Measurements from ENCODE around the gene PKMYT1.

PKMYT1 gene

GRCh38 chr16:2970563-2970962 is 9.7 kb downstream of the PKMYT1 start:
- TF ChIP-seq LEF1 (IDR thresholded peaks at IDR 0.05; ENCODE audit: borderline replicate concordance) (no peak), FOXA1 (IDR thresholded peaks at IDR 0.05) (no peak)
- no peak for DNase-seq (ENCODE audit: extremely low spot score)
- CTCF ChIA-PET, result no interaction called here
- POLR2A ChIA-PET, result interaction anchor here (1.0 to 2.0 kb wide), 6 partner anchors 9 to 88 kb away, joined by 3 to 40 read pairs (median 4); partner anchors contain the start of genes FLYWCH2, PKMYT1 and TNFRSF12A

DNA sequence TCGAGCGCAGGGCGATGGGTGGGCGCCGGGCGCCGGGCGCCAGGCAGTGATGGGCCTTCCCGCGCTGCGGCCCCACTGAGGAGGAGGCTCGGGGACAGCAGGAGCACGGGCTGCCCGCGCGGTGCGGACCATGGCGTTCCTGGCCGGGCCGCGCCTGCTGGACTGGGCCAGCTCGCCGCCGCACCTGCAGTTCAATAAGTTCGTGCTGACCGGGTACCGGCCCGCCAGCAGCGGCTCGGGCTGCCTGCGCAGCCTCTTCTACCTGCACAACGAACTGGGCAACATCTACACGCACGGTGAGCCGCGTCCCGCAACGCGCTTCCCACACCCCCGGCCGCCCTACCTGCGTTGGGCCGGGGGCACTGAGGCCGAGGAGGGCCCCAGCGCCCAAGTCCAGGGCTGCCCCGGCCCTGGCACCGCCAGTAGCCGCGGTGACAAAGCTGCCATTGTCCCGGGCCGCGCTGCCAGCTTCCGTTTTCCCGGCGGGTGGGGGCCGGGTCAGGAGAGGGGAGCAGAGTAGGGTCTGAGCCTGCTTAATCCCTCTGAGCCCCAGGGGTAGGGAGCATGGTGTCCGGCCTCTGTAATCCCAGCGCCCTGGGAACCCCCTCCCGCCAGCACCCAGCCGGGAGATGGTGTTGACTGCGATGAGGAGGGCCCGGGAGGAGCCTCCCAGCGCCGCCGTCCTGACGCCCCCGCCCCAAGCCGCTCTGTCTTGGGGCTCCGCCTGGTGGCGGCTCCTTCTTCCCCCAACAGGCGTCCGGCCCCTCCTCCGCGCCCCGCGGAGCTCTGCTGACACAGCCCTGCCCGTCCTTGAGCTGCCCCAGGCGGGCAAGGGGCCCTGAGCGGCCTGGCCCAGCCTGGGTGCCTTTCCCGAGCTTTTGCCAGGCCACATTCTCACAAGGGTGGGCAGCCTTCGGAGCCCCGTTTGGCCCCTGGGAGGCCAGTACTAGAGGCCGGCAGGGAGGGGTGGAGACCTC is 10.4 kb downstream of the PKMYT1 start:
- POLR2A ChIA-PET, result interaction anchor here (1.0 to 2.0 kb wide), 6 partner anchors 9 to 87 kb away, joined by 3 to 40 read pairs (median 4); partner anchors contain the start of genes FLYWCH2, PKMYT1 and TNFRSF12A
- CTCF ChIA-PET, result no interaction called here

GRCh38 chr16:2968738-2969544 is 11.3 kb downstream of the PKMYT1 start, which contains the start of gene PAQR4:
Gene PAQR4 (plus strand): TSS chr16:2969348. CDS start chr16:2969675, 327 bp downstream.
- ChIA-PET CTCF (no interaction called here), POLR2A (interaction anchor here (1.3 to 2.0 kb wide), 3 partner anchors 12 to 51 kb away, joined by 6 to 40 read pairs (median 8); partner anchors contain the start of genes PKMYT1 and TNFRSF12A)

More for the DNA sequence above, 10.4 kb downstream of the PKMYT1 start:
- peak; percentile 62 for DNase-seq (ENCODE audit: extremely low spot score)
- TF ChIP-seq HDGF (IDR thresholded peaks at IDR 0.05; ENCODE audit: borderline replicate concordance) (0 out of 2 replicates have a peak, but pooled peaks have one; percentile 23), NFRKB (IDR thresholded peaks at IDR 0.05) (no peak)

DNA sequence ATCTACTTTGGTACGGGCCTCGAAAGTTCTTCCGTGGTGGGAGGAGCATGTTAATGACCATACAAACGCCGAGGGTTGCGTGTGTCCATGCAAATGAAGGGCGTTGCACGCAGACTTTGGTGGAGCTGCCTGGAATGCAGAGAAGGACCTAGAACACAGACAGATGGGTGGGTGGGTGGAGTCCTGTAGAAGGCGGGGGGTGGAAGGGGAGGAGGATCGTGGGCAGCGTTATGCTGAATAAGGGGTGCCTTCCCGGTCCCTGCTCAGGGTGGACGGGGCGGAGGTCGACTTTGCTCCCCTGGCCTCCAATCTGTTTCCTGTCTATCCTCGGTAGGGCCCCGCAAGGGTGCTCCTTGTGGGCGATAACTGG is 11.9 kb downstream of the PKMYT1 start:
- ChIA-PET CTCF (no interaction called here), POLR2A (interaction anchor here (1.6 kb wide), 1 partner anchor 12 kb away, joined by 12 read pairs; the partner anchor contains the start of gene PKMYT1)
- TF ChIP-seq LEF1 (IDR thresholded peaks at IDR 0.05; ENCODE audit: borderline replicate concordance), result no peak
- TF ChIP-seq FOXA1 (IDR thresholded peaks at IDR 0.05), result no peak
- no peak for TF ChIP-seq SP1 (IDR thresholded peaks at IDR 0.05)
- no peak for TF ChIP-seq ZNF384 (IDR thresholded peaks at IDR 0.05)
- TF ChIP-seq PKNOX1 (IDR thresholded peaks at IDR 0.05), result no peak
- no peak for TF ChIP-seq L3MBTL2 (conservative IDR thresholded peaks at IDR 0.05)
- no peak for TF ChIP-seq FOXK2 (IDR thresholded peaks at IDR 0.05)
- no peak for TF ChIP-seq ARNT (IDR thresholded peaks at IDR 0.05)
- TF ChIP-seq ELF4 (IDR thresholded peaks at IDR 0.05), result no peak
- no peak for TF ChIP-seq BHLHE40 (IDR thresholded peaks at IDR 0.05; ENCODE audit: borderline replicate concordance)
- no peak for TF ChIP-seq FOXM1 (IDR thresholded peaks at IDR 0.05; ENCODE audit: borderline replicate concordance)
- no peak for TF ChIP-seq HDGF (IDR thresholded peaks at IDR 0.05; ENCODE audit: borderline replicate concordance)
- no peak for TF ChIP-seq TARDBP (IDR thresholded peaks at IDR 0.05)
- no peak for TF ChIP-seq NFRKB (IDR thresholded peaks at IDR 0.05)
- TF ChIP-seq SUZ12 (IDR thresholded peaks at IDR 0.05), result no peak
- TF ChIP-seq CTBP1 (IDR thresholded peaks at IDR 0.05; ENCODE audit: borderline replicate concordance), result no peak
- no peak for DNase-seq (ENCODE audit: extremely low spot score)

More at GRCh38 chr16:2968738-2969544, 11.3 kb downstream of the PKMYT1 start, which contains the start of gene PAQR4:
- TF ChIP-seq SP1 (IDR thresholded peaks at IDR 0.05), result no peak
- no peak for TF ChIP-seq CTBP1 (IDR thresholded peaks at IDR 0.05; ENCODE audit: borderline replicate concordance)
- no peak for TF ChIP-seq FOXK2 (IDR thresholded peaks at IDR 0.05)
- TF ChIP-seq PKNOX1 (IDR thresholded peaks at IDR 0.05), result no peak
- TF ChIP-seq BHLHE40 (IDR thresholded peaks at IDR 0.05; ENCODE audit: borderline replicate concordance), result no peak
- no peak for TF ChIP-seq FOXA1 (IDR thresholded peaks at IDR 0.05)
- no peak for TF ChIP-seq ZNF384 (IDR thresholded peaks at IDR 0.05)
- no peak for TF ChIP-seq SUZ12 (IDR thresholded peaks at IDR 0.05)
- TF ChIP-seq NFRKB (IDR thresholded peaks at IDR 0.05), result no peak
- TF ChIP-seq HDGF (IDR thresholded peaks at IDR 0.05; ENCODE audit: borderline replicate concordance), result peak; percentile 89
- TF ChIP-seq FOXM1 (IDR thresholded peaks at IDR 0.05; ENCODE audit: borderline replicate concordance), result 0 out of 2 replicates have a peak, but pooled peaks have one; percentile 22
- 0 out of 2 replicates have a peak, but pooled peaks have one; percentile 36 for TF ChIP-seq ARNT (IDR thresholded peaks at IDR 0.05)
- no peak for TF ChIP-seq ELF4 (IDR thresholded peaks at IDR 0.05)
- TF ChIP-seq L3MBTL2 (conservative IDR thresholded peaks at IDR 0.05), result no peak
- TF ChIP-seq TARDBP (IDR thresholded peaks at IDR 0.05), result no peak
- TF ChIP-seq LEF1 (IDR thresholded peaks at IDR 0.05; ENCODE audit: borderline replicate concordance), result no peak
- DNase-seq (ENCODE audit: extremely low spot score), result peak; percentile 92

- POLR2A ChIA-PET, result interaction anchor here (1.6 kb wide), 1 partner anchor 13 kb away, joined by 12 read pairs; the partner anchor contains the start of gene PKMYT1
Observed at GRCh38 chr16:2967721-2968161, 12.5 kb downstream of the PKMYT1 start.

DNA sequence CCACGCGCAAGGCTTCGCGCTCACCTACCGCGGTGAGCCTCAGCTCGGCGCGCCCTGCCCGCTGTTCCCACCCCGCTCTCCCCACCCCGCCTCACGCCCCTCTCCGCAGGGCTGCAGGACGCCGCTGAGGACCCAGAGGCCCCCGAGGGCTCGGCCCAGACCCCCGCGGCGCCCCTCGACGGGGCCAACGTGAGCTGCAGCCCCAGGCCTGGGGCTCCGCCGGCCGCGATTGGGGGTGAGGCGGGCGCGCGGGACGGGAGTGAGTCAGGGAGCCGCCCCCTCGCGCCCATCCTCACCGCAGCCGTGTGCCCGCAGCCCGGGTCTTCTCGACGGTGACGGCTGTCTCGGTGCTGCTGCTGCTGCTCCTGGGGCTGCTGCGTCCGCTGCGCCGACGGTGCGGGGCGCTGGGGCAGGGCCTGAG is 13.0 kb downstream of the PKMYT1 start:
- TF ChIP-seq TARDBP (IDR thresholded peaks at IDR 0.05), result no peak
- no peak for TF ChIP-seq SUZ12 (IDR thresholded peaks at IDR 0.05)
- TF ChIP-seq CTBP1 (IDR thresholded peaks at IDR 0.05; ENCODE audit: borderline replicate concordance), result no peak
- no peak for TF ChIP-seq FOXM1 (IDR thresholded peaks at IDR 0.05; ENCODE audit: borderline replicate concordance)
- no peak for TF ChIP-seq ELF4 (IDR thresholded peaks at IDR 0.05)
- TF ChIP-seq SP1 (IDR thresholded peaks at IDR 0.05), result no peak
- no peak for TF ChIP-seq ZNF384 (IDR thresholded peaks at IDR 0.05)
- TF ChIP-seq NFRKB (IDR thresholded peaks at IDR 0.05), result no peak
- no peak for TF ChIP-seq BHLHE40 (IDR thresholded peaks at IDR 0.05; ENCODE audit: borderline replicate concordance)
- TF ChIP-seq L3MBTL2 (conservative IDR thresholded peaks at IDR 0.05), result no peak
- TF ChIP-seq PKNOX1 (IDR thresholded peaks at IDR 0.05), result no peak
- no peak for TF ChIP-seq LEF1 (IDR thresholded peaks at IDR 0.05; ENCODE audit: borderline replicate concordance)
- no peak for TF ChIP-seq FOXK2 (IDR thresholded peaks at IDR 0.05)
- TF ChIP-seq HDGF (IDR thresholded peaks at IDR 0.05; ENCODE audit: borderline replicate concordance), result no peak
- TF ChIP-seq FOXA1 (IDR thresholded peaks at IDR 0.05), result no peak
- TF ChIP-seq ARNT (IDR thresholded peaks at IDR 0.05), result no peak
- POLR2A ChIA-PET, result interaction anchor here (0.6 to 1.6 kb wide), 2 partner anchors 13 to 58 kb away, joined by 3 to 12 read pairs; partner anchors contain the start of gene PKMYT1
- CTCF ChIA-PET, result no interaction called here
- no peak for DNase-seq (ENCODE audit: extremely low spot score)

More at GRCh38 chr16:2967721-2968161, 12.5 kb downstream of the PKMYT1 start:
- no peak for TF ChIP-seq FOXK2 (IDR thresholded peaks at IDR 0.05)
- TF ChIP-seq NFRKB (IDR thresholded peaks at IDR 0.05), result no peak
- TF ChIP-seq SUZ12 (IDR thresholded peaks at IDR 0.05), result no peak
- TF ChIP-seq ELF4 (IDR thresholded peaks at IDR 0.05), result no peak
- TF ChIP-seq CTBP1 (IDR thresholded peaks at IDR 0.05; ENCODE audit: borderline replicate concordance), result no peak
- CTCF ChIA-PET, result no interaction called here
- no peak for DNase-seq (ENCODE audit: extremely low spot score)

Measured in HEK293T (cell line).